H1 (cell line): Measurements from ENCODE around the gene OSBPL5. TPM values are rescaled to one million over a fixed set of nuclear protein-coding genes. Genes with fewer than 3 reads are reported as not detected.

Experiments used
- CTCF ChIA-PET: fragments of 300-600 bp; sonication (Branson Sonifier 250); formaldehyde crosslinking; loops from one replicate; lab custom pipeline; 2021; ENCODE audit not compliant: partially characterized antibody; lab: Charles Lee
- POLR2A ChIA-PET: fragments of 300-600 bp; sonication (Branson Sonifier 250); formaldehyde crosslinking; loops from one replicate; lab custom pipeline; 2021; ENCODE audit warnings: inconsistent platforms; ENCODE audit not compliant: partially characterized antibody; lab: Charles Lee
- DNase-seq, 2 experiments: peaks; one replicate each; pipeline versions ENCODE4 v3.0.0 to v3.0.0-alpha.2; 2010 to 2022; ENCODE audit warnings: low spot score in 2 of 2, low read depth in 1 of 2, mixed read lengths in 1 of 2
- FAIRE-seq: peaks from 2 replicates; lab custom pipeline; 2011; peaks lifted over from hg19 to GRCh38; lab: Jason Lieb, UNC
- H2AFZ ChIP-seq: 2 replicates; pipeline ENCODE4 v1.8.1; 2012; ENCODE audit warnings: low read length, inconsistent platforms
- H2AK5ac ChIP-seq: 2 replicates; pipeline ENCODE4 v1.6.1; 2013; ENCODE audit warnings: low read depth, low read length
- H2BK120ac ChIP-seq: replicated peaks from 2 replicates; pipeline ENCODE3; 2013; ENCODE audit warnings: low read depth, low read length, inconsistent platforms
- H2BK12ac ChIP-seq: 2 replicates; pipeline ENCODE4 v1.6.1; 2013; ENCODE audit warnings: low read depth, low read length
- H2BK15ac ChIP-seq: 2 replicates; pipeline ENCODE4 v1.6.1; 2013; ENCODE audit warnings: low read length
- H2BK20ac ChIP-seq: 2 replicates; pipeline ENCODE4 v1.6.1; 2013; ENCODE audit warnings: low read length
- H2BK5ac ChIP-seq: 2 replicates; pipeline ENCODE4 v1.6.1; 2013; ENCODE audit warnings: low read depth, low read length
- H3K14ac ChIP-seq: 2 replicates; pipeline ENCODE4 v1.6.1; 2013; ENCODE audit warnings: inconsistent platforms; ENCODE audit not compliant: insufficient read length
- H3K18ac ChIP-seq: 2 replicates; pipeline ENCODE4 v1.6.1; 2013; ENCODE audit warnings: low read length; ENCODE audit errors: extremely low read depth
- H3K23ac ChIP-seq: 2 replicates; pipeline ENCODE4 v1.6.1; 2013; ENCODE audit warnings: inconsistent platforms; ENCODE audit not compliant: insufficient read length
- H3K23me2 ChIP-seq: 2 replicates; pipeline ENCODE4 v1.6.1; 2013; ENCODE audit warnings: low read depth, low read length
- H3K27ac ChIP-seq: 2 replicates; pipeline ENCODE4 v1.6.1; 2011; ENCODE audit warnings: low read depth, low read length, inconsistent platforms
- H3K27me3 ChIP-seq, 4 experiments: replicated peaks in 1 of 4; 1 replicate in 1 of 4; 2 replicates in 3 of 4; pipeline versions ENCODE4 v1.6.1 to v1.8.1; 2011 to 2013; ENCODE audit warnings: low read length in 3 of 4, mild to moderate bottlenecking in 3 of 4, inconsistent platforms in 2 of 4, mixed read lengths in 2 of 4, moderate library complexity in 1 of 4; ENCODE audit not compliant: control insufficient read depth in 3 of 4, insufficient read depth in 3 of 4; ENCODE audit errors: extremely low read depth in 1 of 4
- H3K36me3 ChIP-seq, 4 experiments: 2 replicates each; pipeline versions ENCODE4 v1.6.1 to v1.8.1; 2011 to 2013; ENCODE audit warnings: mild to moderate bottlenecking in 4 of 4, low read length in 3 of 4, moderate library complexity in 2 of 4, control low read depth in 1 of 4, inconsistent platforms in 1 of 4; ENCODE audit not compliant: insufficient read depth in 4 of 4, control insufficient read depth in 2 of 4
- H3K4ac ChIP-seq: replicated peaks from 2 replicates; pipeline ENCODE3; 2013; ENCODE audit warnings: low read length, low read depth, mixed read lengths, inconsistent platforms; ENCODE audit not compliant: insufficient read length
- H3K4me1 ChIP-seq, 4 experiments: replicated peaks in 1 of 4; 1 replicate in 1 of 4; 2 replicates in 3 of 4; pipeline versions ENCODE4 v1.6.1 to v1.8.1; 2011 to 2013; ENCODE audit warnings: low read length in 3 of 4, inconsistent platforms in 2 of 4, mixed read lengths in 1 of 4; ENCODE audit not compliant: insufficient read depth in 4 of 4, control insufficient read depth in 3 of 4
- H3K4me2 ChIP-seq, 2 experiments: 2 replicates each; pipeline versions ENCODE4 v1.6.1 to v1.8.1; 2011 to 2013; ENCODE audit warnings: low read depth in 2 of 2, low read length in 2 of 2, control low read depth in 1 of 2, inconsistent platforms in 1 of 2, mild to moderate bottlenecking in 1 of 2; ENCODE audit not compliant: insufficient read depth in 1 of 2
- H3K4me3 ChIP-seq, 4 experiments: fragments of 200-600, 300-600 bp in 1 of 4; sonication (generic), shearing (Covaris generic), sonication (Bioruptor Twin) in 1 of 4; 2 replicates each; pipeline versions ENCODE4 v1.5.1 to v1.8.1; 2011 to 2016; ENCODE audit warnings: low read length in 4 of 4, low read depth in 3 of 4, control low read depth in 2 of 4, inconsistent platforms in 2 of 4, mild to moderate bottlenecking in 2 of 4, mixed read lengths in 1 of 4, moderate library complexity in 1 of 4; ENCODE audit not compliant: insufficient read depth in 2 of 4; ENCODE audit errors: extremely low read depth in 1 of 4
- H3K56ac ChIP-seq: replicated peaks from 2 replicates; pipeline ENCODE3; 2013; ENCODE audit warnings: low read depth, mild to moderate bottlenecking, mixed read lengths, low read length, inconsistent platforms; ENCODE audit not compliant: insufficient read length
- H3K79me1 ChIP-seq: 2 replicates; pipeline ENCODE4 v1.6.1; 2013; ENCODE audit warnings: low read depth, low read length, control low read depth
- H3K79me2 ChIP-seq, 2 experiments: 2 replicates each; pipeline versions ENCODE4 v1.6.1 to v1.8.1; 2012 to 2013; ENCODE audit warnings: low read length in 2 of 2, mild to moderate bottlenecking in 2 of 2, inconsistent platforms in 1 of 2; ENCODE audit not compliant: insufficient read depth in 2 of 2, control insufficient read depth in 1 of 2
- H3K9ac ChIP-seq, 4 experiments: replicated peaks in 1 of 4; 1 replicate in 1 of 4; 2 replicates in 3 of 4; pipeline versions ENCODE4 v1.6.1 to v1.8.1; 2011 to 2013; ENCODE audit warnings: low read depth in 3 of 4, low read length in 3 of 4, control low read depth in 2 of 4, mild to moderate bottlenecking in 2 of 4, moderate library complexity in 2 of 4, inconsistent platforms in 1 of 4; ENCODE audit errors: extremely low read depth in 1 of 4
- H3K9me3 ChIP-seq, 2 experiments: 2 replicates each; pipeline versions ENCODE4 v1.6.1 to v1.8.1; 2012 to 2013; ENCODE audit warnings: mild to moderate bottlenecking in 2 of 2, moderate library complexity in 2 of 2, control low read depth in 1 of 2, inconsistent platforms in 1 of 2, low read depth in 1 of 2, low read length in 1 of 2, mixed read lengths in 1 of 2; ENCODE audit not compliant: insufficient read depth in 2 of 2
- H4K20me1 ChIP-seq, 2 experiments: replicated peaks in 1 of 2; 2 replicates each; pipeline versions ENCODE3 to v1.8.1; 2011 to 2013; ENCODE audit warnings: inconsistent platforms in 2 of 2, low read length in 2 of 2, mild to moderate bottlenecking in 1 of 2; ENCODE audit not compliant: insufficient read depth in 2 of 2, control insufficient read depth in 1 of 2
- H4K5ac ChIP-seq: 2 replicates; pipeline ENCODE4 v1.6.1; 2013; ENCODE audit warnings: low read length, low read depth, mixed read lengths, inconsistent platforms; ENCODE audit not compliant: insufficient read length
- H4K8ac ChIP-seq: 2 replicates; pipeline ENCODE4 v1.8.0; 2013; ENCODE audit warnings: mild to moderate bottlenecking, moderate library complexity, low read length, inconsistent platforms; ENCODE audit not compliant: insufficient read depth; ENCODE audit errors: extremely low read depth
- H4K91ac ChIP-seq: replicated peaks from 2 replicates; pipeline ENCODE3; 2013; ENCODE audit warnings: low read length, mixed read lengths, inconsistent platforms; ENCODE audit not compliant: insufficient read length
- CHD1 ChIP-seq: IDR thresholded peaks from 2 replicates; pipeline ENCODE4 v1.6.1; 2012; ENCODE audit warnings: low read depth, low read length, improper control_type of control experiment
- POU5F1 ChIP-seq: IDR thresholded peaks from 2 replicates; pipeline ENCODE4 v1.6.1; 2011; ENCODE audit warnings: low read depth, mild to moderate bottlenecking, low read length, moderate library complexity
- WGBS, 2 experiments: shearing (Covaris generic) in 1 of 2; methylation state at CpG; one replicate each; pipeline versions ENCODE4 v1.1.6 to v1.1.7; 2013 to 2015; ENCODE audit warnings: low lambda C conversion rate in 2 of 2, mixed read lengths in 2 of 2, inconsistent platforms in 1 of 2, low coverage in 1 of 2, missing lambda C conversion rate in 1 of 2; ENCODE audit not compliant: insufficient replicate concordance in 2 of 2, insufficient coverage in 1 of 2, insufficient read length in 1 of 2; ENCODE audit errors: extremely low coverage in 1 of 2, missing lambda C conversion rate in 1 of 2; 5-methylcytosine and 5-hydroxymethylcytosine counted together
- polyA plus RNA-seq, 7 experiments: library from polyadenylated mRNA; depleted of rRNA in 3 of 7; stranded (reverse) in 5 of 7; unstranded in 2 of 7; fragments of >200 nt in 5 of 7; fragments of 200-250 nt in 2 of 7; gene quantifications; 1 replicate in 5 of 7; 2 replicates in 1 of 7; 4 replicates in 1 of 7; pipeline versions ENCODE4 v1.2.1 to v1.2.3, GENCODE V29; 2011 to 2013; ENCODE audit warnings: missing spikeins in 2 of 7, mixed read lengths in 2 of 7
- total RNA-seq: library from RNA; stranded (reverse); fragmentation: NEBNext Ultra II Directional; extraction: Animal tissue kit (Norgen Biotek cat#: 25700); gene quantifications from 2 replicates; pipeline ENCODE4 v1.2.1, GENCODE V29; 2021

The OSBPL5 gene
- total and polyA plus RNA-seq, 2 of the 8 experiments (the other 6 are each of a cell fraction or from before 2014, with no cell fraction given) = 3.4 to 9.9 TPM

- H3K14ac ChIP-seq = no peak overlapping the region
- H3K23me2 ChIP-seq = no peaks in the 10 kb centered on the region
- H3K4me1 ChIP-seq = peaks cover 0 to 14% (median 8%) of the 10 kb centered on the region in 4 experiments; a peak in 6 of 7 replicates
- 0 out of 2 replicates have a peak overlapping the region, but pooled peaks have one; percentile 23 for H2BK20ac ChIP-seq
- peak overlapping the region; percentile 38 for H2BK120ac ChIP-seq
- peak overlapping the region; percentile 77 for H3K23ac ChIP-seq
- peak overlapping the region; percentile 89 for H4K91ac ChIP-seq
- peak overlapping the region; percentile 84; the same call in 1 of the 2 replicates for H2BK12ac ChIP-seq
- H4K5ac ChIP-seq = no peak overlapping the region
- H3K27ac ChIP-seq = no peak overlapping the region
- peaks cover 4% of the 10 kb centered on the region; the same call in 1 of the 2 replicates for H3K79me1 ChIP-seq
- TF ChIP-seq CHD1 (no peak), POU5F1 (no peak)
- H3K4ac ChIP-seq = peak overlapping the region; percentile 98
- no peak overlapping the region for H3K56ac ChIP-seq
- H3K27me3 ChIP-seq = no peaks in the 10 kb centered on the region
- no peaks in the 10 kb centered on the region for H3K36me3 ChIP-seq
- DNase-seq (no peak), FAIRE-seq (no peak)
- WGBS, 2 experiments = 82% methylated on average over 4 of the region's 4 CpGs; no CpG with 5 or more reads in 1 of the 2 experiments
- peak overlapping the region; percentile 57 for H2BK5ac ChIP-seq
- peak overlapping the region; percentile 84; the same call in 1 of the 2 replicates for H2BK15ac ChIP-seq
- no peaks in the 10 kb centered on the region for H3K79me2 ChIP-seq
- peaks cover 0 to 2% of the 10 kb centered on the region in 2 experiments for H4K20me1 ChIP-seq
- H3K4me2 ChIP-seq = no peak overlapping the region
- peak overlapping the region; percentile 42; the same call in 1 of the 2 replicates for H3K18ac ChIP-seq
- no peak overlapping the region for H3K4me3 ChIP-seq
- no peaks in the 10 kb centered on the region for H3K9me3 ChIP-seq
- no peak overlapping the region for H3K9ac ChIP-seq
- ChIA-PET POLR2A (interaction anchor here (0.8 to 1.0 kb wide), 2 partner anchors 8 to 9 kb away, joined by 3 read pairs; no protein-coding TSS in a partner anchor), CTCF (interaction anchor here (1.0 to 5.4 kb wide), 10 partner anchors 9 to 74 kb away, joined by 3 to 23 read pairs (median 4); no protein-coding TSS in a partner anchor)
- peak overlapping the region; percentile 91 for H2AK5ac ChIP-seq
- no peak overlapping the region for H2AFZ ChIP-seq
- H4K8ac ChIP-seq = peak overlapping the region; percentile 80; the same call in 1 of the 2 replicates
These were observed 15.3 kb downstream of the OSBPL5 start for GRCh38 chr11:3149852-3150188.
